ENCODE results near the gene GULP1. TPM values are rescaled to one million over a fixed set of nuclear protein-coding genes. Genes with fewer than 3 reads are reported as not detected.

Gene GULP1
- total and polyA plus RNA-seq, 7 experiments from 2014 or later = not detected

DNA sequence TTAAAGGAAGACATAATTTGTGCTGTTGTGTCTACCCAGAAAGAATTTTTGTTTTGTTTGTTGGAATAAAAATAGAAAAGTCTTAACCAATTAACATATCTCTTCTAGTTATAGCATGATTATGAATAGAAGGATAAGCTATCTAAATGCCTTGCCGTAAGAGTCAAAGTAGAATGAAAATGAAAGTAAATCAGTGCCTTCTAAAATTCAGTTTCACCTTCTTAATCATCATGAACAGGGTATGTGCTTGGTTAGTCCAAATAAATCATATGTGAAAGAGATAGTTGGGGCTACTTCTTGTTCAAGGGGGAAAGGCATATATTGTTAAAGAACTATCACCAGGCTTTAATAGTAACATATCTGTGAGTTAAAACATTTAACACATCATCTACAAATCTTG lies 91.5 kb downstream of the GULP1 start:
- Histone ChIP-seq H3K27ac (ENCODE audit: low read depth, low read length) (no peak overlapping the region), H3K27me3 (ENCODE audit: control insufficient read depth in 2 of 2, insufficient read depth in 2 of 2, low read length in 2 of 2) (no peaks in the 10 kb centered on the region), H3K4me1 (ENCODE audit: control insufficient read depth in 2 of 2, insufficient read depth in 2 of 2, low read length in 2 of 2) (no peaks in the 10 kb centered on the region), H3K4me3 (ENCODE audit: low read length) (no peak overlapping the region), H3K9me3 (ENCODE audit: control insufficient read depth in 2 of 3, low read length in 3 of 3) (no peaks in the 10 kb centered on the region), H3K36me3 (ENCODE audit: control insufficient read depth in 2 of 3, insufficient read depth in 3 of 3, low read length in 3 of 3) (no peaks in the 10 kb centered on the region)
- intact Hi-C loops (cut with micrococcal nuclease) = no loop called here
- Mint-ChIP-seq H3K4me1 (peaks cover 0 to 2% (median 0%) of the 10 kb centered on the region in 7 donors), H3K9me3 (peaks cover 2 to 17% (median 8%) of the 10 kb centered on the region in 11 donors), H3K27me3 (peaks cover 0 to 4% (median 0%) of the 10 kb centered on the region in 5 donors), H3K4me3 (no peak overlapping the region), H3K27ac (no peak overlapping the region), H3K36me3 (peaks cover 0 to 9% (median 0%) of the 10 kb centered on the region in 5 donors)
- DNase-seq = no peak
- ChIA-PET CTCF (no interaction called here), POLR2A (no interaction called here)
- ATAC-seq = no peak

DNA sequence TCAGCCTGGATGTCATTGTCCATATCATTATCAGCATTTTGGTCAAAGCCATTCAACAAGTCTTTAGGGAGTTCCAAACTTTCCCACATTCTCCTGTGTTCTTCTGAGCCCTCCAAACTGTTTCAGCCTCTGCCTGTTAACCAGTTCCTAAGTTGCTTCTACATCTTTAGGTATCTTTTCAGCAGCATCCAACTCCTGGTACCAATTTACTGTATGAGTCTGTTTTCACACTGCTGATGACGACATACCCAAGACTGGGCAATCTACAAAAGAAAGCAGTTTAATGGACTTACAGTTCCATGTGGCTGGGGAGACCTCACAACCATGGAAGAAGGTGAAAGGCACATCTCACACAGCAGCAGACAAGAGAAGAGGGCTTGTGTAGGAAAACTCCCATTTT lies 94.2 kb downstream of the GULP1 start:
- Histone ChIP-seq H3K9me3 (ENCODE audit: control insufficient read depth in 2 of 3, low read length in 3 of 3) (no peaks in the 10 kb centered on the region), H3K4me3 (ENCODE audit: low read length) (no peak overlapping the region), H3K27ac (ENCODE audit: low read depth, low read length) (no peak overlapping the region), H3K36me3 (ENCODE audit: control insufficient read depth in 2 of 3, insufficient read depth in 3 of 3, low read length in 3 of 3) (no peaks in the 10 kb centered on the region), H3K4me1 (ENCODE audit: control insufficient read depth in 2 of 2, insufficient read depth in 2 of 2, low read length in 2 of 2) (no peaks in the 10 kb centered on the region), H3K27me3 (ENCODE audit: control insufficient read depth in 2 of 2, insufficient read depth in 2 of 2, low read length in 2 of 2) (no peaks in the 10 kb centered on the region)
- H3K4me1 Mint-ChIP-seq = peaks cover 0 to 2% (median 0%) of the 10 kb centered on the region in 7 donors
- peaks cover 0 to 9% (median 0%) of the 10 kb centered on the region in 5 donors for H3K36me3 Mint-ChIP-seq
- no peak overlapping the region for H3K27ac Mint-ChIP-seq
- DNase-seq (no peak), ATAC-seq (no peak)
- intact Hi-C loops (cut with micrococcal nuclease) = no loop called here
- POLR2A ChIA-PET = no interaction called here
- peaks cover 2 to 19% (median 9%) of the 10 kb centered on the region in 11 donors for H3K9me3 Mint-ChIP-seq
- peaks cover 0 to 4% (median 0%) of the 10 kb centered on the region in 5 donors for H3K27me3 Mint-ChIP-seq
- H3K4me3 Mint-ChIP-seq = no peak overlapping the region
- CTCF ChIA-PET = no interaction called here

DNA sequence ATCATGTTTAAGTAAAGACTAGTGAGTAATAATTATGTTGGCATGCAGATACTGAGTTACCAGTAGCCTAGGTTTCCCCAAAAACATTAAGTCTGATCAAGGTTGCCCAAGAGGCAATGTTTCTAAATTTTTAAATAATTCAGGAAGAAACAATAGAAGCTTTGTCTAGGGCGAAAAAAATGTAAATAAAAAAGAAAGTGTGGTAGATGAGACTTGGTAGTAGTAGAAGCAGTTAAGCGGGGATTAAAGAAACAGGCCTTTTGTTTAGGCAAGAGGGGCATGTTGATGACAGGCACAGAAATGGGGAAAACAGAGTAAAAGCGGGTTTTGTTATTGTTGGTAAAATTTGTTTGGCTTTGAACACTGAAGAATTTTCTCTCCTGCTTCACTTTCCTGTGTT lies 97.2 kb downstream of the GULP1 start:
- DNase-seq (no peak), ATAC-seq (no peak)
- H3K27ac ChIP-seq (ENCODE audit: low read depth, low read length) = no peak overlapping the region
- intact Hi-C loops (cut with micrococcal nuclease) = no loop called here
- H3K36me3 ChIP-seq (ENCODE audit: control insufficient read depth in 2 of 3, insufficient read depth in 3 of 3, low read length in 3 of 3) = no peaks in the 10 kb centered on the region
- H3K4me1 ChIP-seq (ENCODE audit: control insufficient read depth in 2 of 2, insufficient read depth in 2 of 2, low read length in 2 of 2) = no peaks in the 10 kb centered on the region
- H3K9me3 Mint-ChIP-seq = peaks cover 2 to 19% (median 9%) of the 10 kb centered on the region in 11 donors
- H3K27me3 ChIP-seq (ENCODE audit: control insufficient read depth in 2 of 2, insufficient read depth in 2 of 2, low read length in 2 of 2) = no peaks in the 10 kb centered on the region
- CTCF ChIA-PET = no interaction called here
- no peak overlapping the region for H3K4me3 ChIP-seq (ENCODE audit: low read length)
- H3K4me1 Mint-ChIP-seq = no peaks in the 10 kb centered on the region
- peaks cover 0 to 9% (median 0%) of the 10 kb centered on the region in 5 donors for H3K36me3 Mint-ChIP-seq
- H3K27ac Mint-ChIP-seq = no peak overlapping the region
- no peak overlapping the region for H3K4me3 Mint-ChIP-seq
- no peaks in the 10 kb centered on the region for H3K9me3 ChIP-seq (ENCODE audit: control insufficient read depth in 2 of 3, low read length in 3 of 3)
- POLR2A ChIA-PET = no interaction called here
- H3K27me3 Mint-ChIP-seq = peaks cover 0 to 4% (median 0%) of the 10 kb centered on the region in 5 donors

DNA sequence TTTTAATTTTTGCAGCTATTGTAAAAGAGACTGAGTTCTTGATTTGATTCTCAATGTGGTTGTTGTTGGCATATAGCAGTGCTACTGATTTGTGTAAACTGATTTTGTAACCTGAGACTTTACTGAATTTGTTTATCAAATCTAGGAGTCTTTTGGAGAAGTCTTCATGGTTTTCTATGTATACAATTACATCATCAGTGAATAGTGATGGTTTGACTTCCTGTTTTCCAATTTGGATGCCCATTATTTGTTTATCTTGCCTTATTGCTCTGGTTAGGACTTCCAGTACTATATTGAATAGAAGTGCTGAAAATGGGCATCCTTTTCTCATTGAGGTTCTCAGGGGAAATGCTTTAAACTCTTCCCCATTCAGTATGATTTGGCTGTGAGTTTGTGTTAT lies 99.7 kb downstream of the GULP1 start:
- no peaks in the 10 kb centered on the region for H3K4me1 ChIP-seq (ENCODE audit: control insufficient read depth in 2 of 2, insufficient read depth in 2 of 2, low read length in 2 of 2)
- intact Hi-C loops (cut with micrococcal nuclease) = no loop called here
- H3K36me3 ChIP-seq (ENCODE audit: control insufficient read depth in 2 of 3, insufficient read depth in 3 of 3, low read length in 3 of 3) = no peaks in the 10 kb centered on the region
- Mint-ChIP-seq H3K36me3 (no peaks in the 10 kb centered on the region), H3K4me1 (no peaks in the 10 kb centered on the region), H3K9me3 (peaks cover 0 to 13% (median 4%) of the 10 kb centered on the region in 11 donors), H3K27me3 (no peaks in the 10 kb centered on the region), H3K4me3 (no peak overlapping the region), H3K27ac (no peak overlapping the region)
- H3K9me3 ChIP-seq (ENCODE audit: control insufficient read depth in 2 of 3, low read length in 3 of 3) = no peaks in the 10 kb centered on the region
- CTCF ChIA-PET = no interaction called here
- H3K27ac ChIP-seq (ENCODE audit: low read depth, low read length) = no peak overlapping the region
- DNase-seq = no peak
- H3K4me3 ChIP-seq (ENCODE audit: low read length) = no peak overlapping the region
- ATAC-seq = no peak
- no peaks in the 10 kb centered on the region for H3K27me3 ChIP-seq (ENCODE audit: control insufficient read depth in 2 of 2, insufficient read depth in 2 of 2, low read length in 2 of 2)
- POLR2A ChIA-PET = no interaction called here

DNA sequence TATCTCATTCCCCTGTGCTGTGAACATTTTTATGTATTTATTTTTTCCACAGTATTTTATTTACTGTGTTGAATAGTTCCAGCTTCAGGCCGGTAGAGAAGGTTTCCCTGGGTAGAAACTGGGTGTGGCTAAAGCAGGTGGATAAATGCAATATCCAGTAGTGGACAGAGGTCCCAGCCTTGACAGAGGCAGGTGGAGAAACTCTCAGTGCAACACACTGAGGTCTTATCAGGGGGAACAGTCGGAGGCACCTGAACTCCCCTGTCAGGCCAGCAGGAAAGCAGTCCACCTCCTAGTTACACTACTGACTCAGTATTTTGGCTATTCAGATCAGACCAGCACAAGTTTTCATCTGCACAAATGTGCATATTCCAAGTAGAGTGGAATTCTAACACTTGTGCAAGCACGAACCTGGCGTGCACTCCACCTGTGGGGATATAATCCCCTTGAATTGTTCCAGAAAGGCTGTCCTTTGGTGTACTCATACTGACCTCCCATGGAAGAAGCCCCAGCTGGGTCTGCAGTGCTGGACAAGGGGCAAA lies 103.3 kb downstream of the GULP1 start:
- Mint-ChIP-seq H3K36me3 (no peaks in the 10 kb centered on the region), H3K27ac (no peak overlapping the region), H3K4me3 (no peak overlapping the region), H3K27me3 (peaks cover 0 to 8% (median 4%) of the 10 kb centered on the region in 5 donors), H3K9me3 (peaks cover 0 to 13% (median 4%) of the 10 kb centered on the region in 11 donors), H3K4me1 (no peaks in the 10 kb centered on the region)
- Histone ChIP-seq H3K9me3 (ENCODE audit: control insufficient read depth in 2 of 3, low read length in 3 of 3) (no peaks in the 10 kb centered on the region), H3K36me3 (ENCODE audit: control insufficient read depth in 2 of 3, insufficient read depth in 3 of 3, low read length in 3 of 3) (no peaks in the 10 kb centered on the region), H3K27ac (ENCODE audit: low read depth, low read length) (no peak overlapping the region), H3K27me3 (ENCODE audit: control insufficient read depth in 2 of 2, insufficient read depth in 2 of 2, low read length in 2 of 2) (no peaks in the 10 kb centered on the region), H3K4me3 (ENCODE audit: low read length) (no peak overlapping the region), H3K4me1 (ENCODE audit: control insufficient read depth in 2 of 2, insufficient read depth in 2 of 2, low read length in 2 of 2) (no peaks in the 10 kb centered on the region)
- ChIA-PET CTCF (no interaction called here), POLR2A (no interaction called here)
- intact Hi-C loops (cut with micrococcal nuclease) = no loop called here
- no peak for DNase-seq
- no peak for ATAC-seq

DNA sequence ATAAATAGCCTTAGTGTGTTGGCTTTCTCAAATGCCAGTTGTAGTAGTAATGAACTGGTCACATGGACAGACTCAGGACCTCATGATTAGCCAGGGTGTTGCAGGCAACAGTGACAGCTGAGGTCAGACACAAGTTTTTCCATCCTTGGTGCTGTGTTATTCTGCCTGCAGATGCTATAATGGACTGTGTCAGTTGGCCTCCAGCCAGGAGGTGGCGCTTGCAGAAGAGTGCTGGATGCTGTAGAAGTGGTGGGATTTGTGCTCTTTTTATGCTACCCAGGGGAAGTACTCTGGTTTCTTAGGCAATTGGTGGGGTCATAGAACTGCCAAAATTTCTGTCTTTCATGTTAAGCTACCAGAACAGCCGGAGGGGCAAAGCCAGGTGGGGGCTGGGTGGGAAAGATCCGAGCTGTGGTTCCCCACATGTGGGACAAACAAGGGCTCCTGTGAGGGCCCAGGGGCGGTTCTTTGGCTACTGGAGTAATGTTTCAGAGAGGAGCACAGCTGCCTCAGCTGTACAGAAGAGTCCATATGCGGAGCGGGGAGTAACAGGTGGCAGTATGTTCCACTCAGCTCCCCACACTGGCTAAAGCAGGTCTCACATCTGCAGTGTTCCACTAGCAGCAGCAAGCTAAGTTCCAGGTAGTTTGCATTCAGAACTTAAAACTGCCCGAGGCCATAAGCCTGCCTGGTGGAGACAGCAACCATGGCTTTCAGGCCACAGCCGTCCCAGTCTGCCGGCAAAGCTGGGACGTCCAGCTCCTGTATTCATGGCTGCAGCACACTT lies 104.4 kb downstream of the GULP1 start:
- Mint-ChIP-seq H3K27me3 (peaks cover 0 to 8% (median 4%) of the 10 kb centered on the region in 5 donors), H3K36me3 (no peaks in the 10 kb centered on the region), H3K27ac (no peak overlapping the region), H3K4me1 (no peaks in the 10 kb centered on the region), H3K4me3 (no peak overlapping the region), H3K9me3 (peaks cover 0 to 13% (median 4%) of the 10 kb centered on the region in 11 donors)
- H3K4me1 ChIP-seq (ENCODE audit: control insufficient read depth in 2 of 2, insufficient read depth in 2 of 2, low read length in 2 of 2) = no peaks in the 10 kb centered on the region
- no peaks in the 10 kb centered on the region for H3K36me3 ChIP-seq (ENCODE audit: control insufficient read depth in 2 of 3, insufficient read depth in 3 of 3, low read length in 3 of 3)
- intact Hi-C loops (cut with micrococcal nuclease) = no loop called here
- no peak overlapping the region for H3K4me3 ChIP-seq (ENCODE audit: low read length)
- CTCF ChIA-PET = no interaction called here
- POLR2A ChIA-PET = no interaction called here
- H3K27ac ChIP-seq (ENCODE audit: low read depth, low read length) = no peak overlapping the region
- no peaks in the 10 kb centered on the region for H3K9me3 ChIP-seq (ENCODE audit: control insufficient read depth in 2 of 3, low read length in 3 of 3)
- DNase-seq (no peak), ATAC-seq (no peak)
- no peaks in the 10 kb centered on the region for H3K27me3 ChIP-seq (ENCODE audit: control insufficient read depth in 2 of 2, insufficient read depth in 2 of 2, low read length in 2 of 2)

DNA sequence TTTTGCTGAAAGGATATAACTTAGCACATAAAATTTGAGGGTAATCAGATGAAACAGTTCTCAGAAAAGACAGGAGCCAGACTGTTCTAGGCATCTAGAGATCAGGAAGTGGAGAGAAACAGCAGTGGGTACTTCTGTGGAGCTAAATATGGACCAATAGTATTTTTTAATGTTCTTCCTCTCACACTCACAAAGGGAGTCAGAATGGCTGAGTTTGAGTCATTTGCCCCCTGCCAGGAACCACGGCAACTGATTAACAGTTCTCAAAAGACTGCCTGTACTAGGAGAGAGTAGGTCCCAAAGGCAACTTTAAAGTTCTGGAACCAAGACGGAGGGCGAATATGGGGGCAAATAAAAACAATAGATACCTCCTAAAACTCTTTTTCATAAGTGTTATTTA lies 107.5 kb downstream of the GULP1 start:
- CTCF ChIA-PET = no interaction called here
- H3K9me3 ChIP-seq (ENCODE audit: control insufficient read depth in 2 of 3, low read length in 3 of 3) = no peaks in the 10 kb centered on the region
- DNase-seq = no peak
- H3K9me3 Mint-ChIP-seq = peaks cover 0 to 6% (median 1%) of the 10 kb centered on the region in 11 donors
- H3K27ac Mint-ChIP-seq = no peak overlapping the region
- no peak overlapping the region for H3K4me3 Mint-ChIP-seq
- H3K27me3 Mint-ChIP-seq = peaks cover 0 to 8% (median 4%) of the 10 kb centered on the region in 5 donors
- H3K27me3 ChIP-seq (ENCODE audit: control insufficient read depth in 2 of 2, insufficient read depth in 2 of 2, low read length in 2 of 2) = no peaks in the 10 kb centered on the region
- H3K4me1 Mint-ChIP-seq = no peaks in the 10 kb centered on the region
- ATAC-seq = no peak
- no peak overlapping the region for H3K27ac ChIP-seq (ENCODE audit: low read depth, low read length)
- no peaks in the 10 kb centered on the region for H3K36me3 ChIP-seq (ENCODE audit: control insufficient read depth in 2 of 3, insufficient read depth in 3 of 3, low read length in 3 of 3)
- H3K4me1 ChIP-seq (ENCODE audit: control insufficient read depth in 2 of 2, insufficient read depth in 2 of 2, low read length in 2 of 2) = no peaks in the 10 kb centered on the region
- no peaks in the 10 kb centered on the region for H3K36me3 Mint-ChIP-seq
- POLR2A ChIA-PET = no interaction called here
- H3K4me3 ChIP-seq (ENCODE audit: low read length) = no peak overlapping the region
- intact Hi-C loops (cut with micrococcal nuclease) = no loop called here
